ENCODE results near the gene ZNF787.
A peak's percentile ranks its signal among the peaks of the same experiment; 100 is the strongest.

The ZNF787 gene

DNA sequence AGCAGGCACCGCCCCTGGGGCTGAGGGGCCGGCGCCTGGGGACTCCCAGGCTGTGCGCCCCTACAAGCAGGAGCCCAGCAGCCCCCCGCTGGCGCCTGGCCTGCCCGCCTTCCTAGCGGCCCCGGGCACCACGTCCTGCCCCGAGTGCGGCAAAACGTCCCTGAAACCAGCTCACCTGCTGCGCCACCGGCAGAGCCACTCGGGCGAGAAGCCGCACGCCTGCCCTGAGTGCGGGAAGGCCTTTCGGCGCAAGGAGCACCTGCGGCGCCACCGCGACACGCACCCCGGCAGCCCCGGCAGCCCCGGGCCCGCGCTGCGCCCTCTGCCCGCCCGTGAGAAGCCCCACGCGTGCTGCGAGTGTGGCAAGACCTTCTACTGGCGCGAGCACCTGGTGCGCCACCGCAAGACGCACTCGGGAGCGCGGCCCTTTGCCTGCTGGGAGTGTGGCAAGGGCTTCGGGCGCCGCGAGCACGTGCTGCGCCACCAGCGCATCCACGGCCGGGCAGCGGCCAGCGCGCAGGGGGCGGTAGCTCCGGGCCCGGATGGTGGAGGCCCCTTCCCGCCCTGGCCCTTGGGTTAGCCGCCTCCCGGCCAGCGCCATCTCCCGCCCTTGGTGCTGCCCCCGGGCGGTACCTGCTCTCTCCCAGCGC, 38.7 kb upstream of the ZNF787 start:
- POLR2A ChIA-PET: no interaction called here
- TF ChIP-seq TARDBP (IDR thresholded peaks at IDR 0.05): no peak
- no peak for DNase-seq (ENCODE audit: extremely low spot score)
- CTCF ChIA-PET: no interaction called here

DNA sequence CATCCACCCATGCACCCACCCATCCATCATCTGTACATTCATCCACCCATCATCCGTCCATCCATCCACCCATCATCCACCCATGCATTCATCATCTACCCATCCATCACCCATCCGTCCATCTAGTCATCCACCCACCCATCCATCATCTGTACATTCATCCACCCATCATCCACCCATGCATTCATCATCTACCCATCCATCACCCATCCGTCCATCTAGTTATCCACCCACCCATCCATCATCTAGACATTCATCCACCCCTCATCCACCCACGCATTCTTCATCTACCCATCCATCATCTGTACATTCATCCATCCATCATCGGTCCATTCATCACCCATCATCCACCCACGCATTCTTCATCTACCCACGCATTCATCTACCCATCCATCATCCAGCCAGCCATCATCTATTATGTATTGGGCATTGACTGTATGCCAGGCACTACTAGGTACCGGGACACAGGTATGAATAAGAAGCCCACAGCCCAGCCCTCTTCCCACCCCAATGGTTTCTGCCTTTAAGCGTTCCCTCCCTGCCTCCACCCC, 38.0 kb upstream of the ZNF787 start:
- no peak for DNase-seq (ENCODE audit: extremely low spot score)
- ChIA-PET POLR2A (no interaction called here), CTCF (no interaction called here)
- TF ChIP-seq ZNF384 (IDR thresholded peaks at IDR 0.05) (no peak), ELF4 (IDR thresholded peaks at IDR 0.05) (no peak), SP1 (IDR thresholded peaks at IDR 0.05) (no peak), FOXM1 (IDR thresholded peaks at IDR 0.05; ENCODE audit: borderline replicate concordance) (no peak), TARDBP (IDR thresholded peaks at IDR 0.05) (no peak), CTBP1 (IDR thresholded peaks at IDR 0.05; ENCODE audit: borderline replicate concordance) (0 out of 2 replicates have a peak, but pooled peaks have one; percentile 12), FOXK2 (IDR thresholded peaks at IDR 0.05) (no peak), SUZ12 (IDR thresholded peaks at IDR 0.05) (no peak), ARNT (IDR thresholded peaks at IDR 0.05) (no peak), LEF1 (IDR thresholded peaks at IDR 0.05; ENCODE audit: borderline replicate concordance) (no peak), NFRKB (IDR thresholded peaks at IDR 0.05) (no peak), BHLHE40 (IDR thresholded peaks at IDR 0.05; ENCODE audit: borderline replicate concordance) (no peak), L3MBTL2 (conservative IDR thresholded peaks at IDR 0.05) (no peak), FOXA1 (IDR thresholded peaks at IDR 0.05) (no peak), HDGF (IDR thresholded peaks at IDR 0.05; ENCODE audit: borderline replicate concordance) (no peak)
- TF ChIP-seq, protein P1, sequence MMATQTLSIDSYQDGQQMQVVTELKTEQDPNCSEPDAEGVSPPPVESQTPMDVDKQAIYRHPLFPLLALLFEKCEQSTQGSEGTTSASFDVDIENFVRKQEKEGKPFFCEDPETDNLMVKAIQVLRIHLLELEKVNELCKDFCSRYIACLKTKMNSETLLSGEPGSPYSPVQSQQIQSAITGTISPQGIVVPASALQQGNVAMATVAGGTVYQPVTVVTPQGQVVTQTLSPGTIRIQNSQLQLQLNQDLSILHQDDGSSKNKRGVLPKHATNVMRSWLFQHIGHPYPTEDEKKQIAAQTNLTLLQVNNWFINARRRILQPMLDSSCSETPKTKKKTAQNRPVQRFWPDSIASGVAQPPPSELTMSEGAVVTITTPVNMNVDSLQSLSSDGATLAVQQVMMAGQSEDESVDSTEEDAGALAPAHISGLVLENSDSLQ (IDR thresholded peaks at IDR 0.05): peak; percentile 44; the same call in 1 of the 2 replicates

DNA sequence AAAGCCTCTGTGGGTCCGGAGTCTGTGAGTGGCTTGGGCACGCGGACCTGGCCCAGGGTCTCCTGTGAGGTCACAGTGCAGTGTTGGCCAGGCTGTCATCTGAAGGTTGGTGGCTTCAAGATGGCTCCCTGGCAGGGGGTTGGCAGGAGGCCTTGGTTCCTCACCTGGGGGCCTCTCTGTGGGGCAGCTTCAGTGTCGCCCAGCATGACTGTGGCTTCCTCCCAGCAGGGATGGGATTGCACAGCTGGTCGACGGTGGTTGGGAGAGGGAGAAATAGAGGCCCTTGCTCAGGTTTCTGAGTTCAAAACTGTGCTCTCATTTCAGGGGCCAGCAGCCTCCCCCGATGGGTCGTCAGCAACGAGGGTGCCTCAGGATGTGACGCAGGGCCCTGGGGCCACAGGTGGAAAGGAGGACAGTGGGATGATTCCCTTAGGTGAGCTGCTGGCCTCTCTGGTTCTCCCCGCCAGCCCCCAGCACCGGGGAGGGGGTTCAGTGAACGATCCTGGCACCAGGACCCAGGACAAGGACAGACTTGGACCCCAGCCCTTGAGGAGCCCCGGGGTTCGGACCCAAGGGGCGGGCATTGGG, 37.2 kb upstream of the ZNF787 start:
- TF ChIP-seq FOXM1 (IDR thresholded peaks at IDR 0.05; ENCODE audit: borderline replicate concordance): no peak
- no peak for TF ChIP-seq CTBP1 (IDR thresholded peaks at IDR 0.05; ENCODE audit: borderline replicate concordance)
- no peak for TF ChIP-seq L3MBTL2 (conservative IDR thresholded peaks at IDR 0.05)
- no peak for TF ChIP-seq SP1 (IDR thresholded peaks at IDR 0.05)
- TF ChIP-seq ARNT (IDR thresholded peaks at IDR 0.05): no peak
- TF ChIP-seq LEF1 (IDR thresholded peaks at IDR 0.05; ENCODE audit: borderline replicate concordance): no peak
- TF ChIP-seq BHLHE40 (IDR thresholded peaks at IDR 0.05; ENCODE audit: borderline replicate concordance): no peak
- no peak for TF ChIP-seq FOXA1 (IDR thresholded peaks at IDR 0.05)
- no peak for TF ChIP-seq FOXK2 (IDR thresholded peaks at IDR 0.05)
- TF ChIP-seq, protein P1 (IDR thresholded peaks at IDR 0.05): no peak
- no peak for TF ChIP-seq ELF4 (IDR thresholded peaks at IDR 0.05)
- TF ChIP-seq ZNF384 (IDR thresholded peaks at IDR 0.05): no peak
- no peak for TF ChIP-seq TARDBP (IDR thresholded peaks at IDR 0.05)
- TF ChIP-seq NFRKB (IDR thresholded peaks at IDR 0.05): no peak
- no peak for TF ChIP-seq SUZ12 (IDR thresholded peaks at IDR 0.05)
- no peak for TF ChIP-seq HDGF (IDR thresholded peaks at IDR 0.05; ENCODE audit: borderline replicate concordance)
- ChIA-PET CTCF (interaction anchor here (0.7 kb wide), 1 partner anchor 14 kb away, joined by 3 read pairs; no protein-coding TSS in a partner anchor), POLR2A (no interaction called here)
- no peak for DNase-seq (ENCODE audit: extremely low spot score)

DNA sequence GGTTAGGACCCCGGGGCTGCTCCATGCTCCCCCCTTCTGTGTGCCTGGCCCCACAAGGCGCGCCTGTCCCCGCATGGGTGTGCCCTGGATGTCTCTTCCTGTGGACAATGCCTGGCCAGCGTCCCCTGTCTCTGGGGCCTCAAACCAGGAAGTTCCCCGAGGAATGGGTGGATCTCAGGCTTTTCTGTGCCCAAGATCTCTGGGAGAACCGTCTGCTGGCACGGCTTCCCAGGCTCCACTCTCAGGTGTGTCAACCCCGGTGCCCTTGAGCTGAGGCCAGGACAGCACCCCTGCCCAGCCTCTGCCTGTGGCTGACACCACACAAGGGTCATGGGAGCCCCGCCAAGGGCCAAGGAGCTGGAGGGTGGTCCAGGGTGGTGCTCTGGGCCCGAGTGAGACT, 35.7 kb upstream of the ZNF787 start:
- CTCF ChIA-PET: no interaction called here
- POLR2A ChIA-PET: no interaction called here
- DNase-seq (ENCODE audit: extremely low spot score): no peak
- TF ChIP-seq TARDBP (IDR thresholded peaks at IDR 0.05) (no peak), FOXK2 (IDR thresholded peaks at IDR 0.05) (no peak), FOXM1 (IDR thresholded peaks at IDR 0.05; ENCODE audit: borderline replicate concordance) (no peak), L3MBTL2 (conservative IDR thresholded peaks at IDR 0.05) (no peak), FOXA1 (IDR thresholded peaks at IDR 0.05) (no peak), BHLHE40 (IDR thresholded peaks at IDR 0.05; ENCODE audit: borderline replicate concordance) (no peak), ZNF384 (IDR thresholded peaks at IDR 0.05) (no peak), SP1 (IDR thresholded peaks at IDR 0.05) (no peak), NFRKB (IDR thresholded peaks at IDR 0.05) (no peak), LEF1 (IDR thresholded peaks at IDR 0.05; ENCODE audit: borderline replicate concordance) (no peak), ELF4 (IDR thresholded peaks at IDR 0.05) (no peak), CTBP1 (IDR thresholded peaks at IDR 0.05; ENCODE audit: borderline replicate concordance) (no peak), ARNT (IDR thresholded peaks at IDR 0.05) (no peak), SUZ12 (IDR thresholded peaks at IDR 0.05) (no peak), HDGF (IDR thresholded peaks at IDR 0.05; ENCODE audit: borderline replicate concordance) (no peak)
- TF ChIP-seq, protein P1 (IDR thresholded peaks at IDR 0.05): no peak

DNA sequence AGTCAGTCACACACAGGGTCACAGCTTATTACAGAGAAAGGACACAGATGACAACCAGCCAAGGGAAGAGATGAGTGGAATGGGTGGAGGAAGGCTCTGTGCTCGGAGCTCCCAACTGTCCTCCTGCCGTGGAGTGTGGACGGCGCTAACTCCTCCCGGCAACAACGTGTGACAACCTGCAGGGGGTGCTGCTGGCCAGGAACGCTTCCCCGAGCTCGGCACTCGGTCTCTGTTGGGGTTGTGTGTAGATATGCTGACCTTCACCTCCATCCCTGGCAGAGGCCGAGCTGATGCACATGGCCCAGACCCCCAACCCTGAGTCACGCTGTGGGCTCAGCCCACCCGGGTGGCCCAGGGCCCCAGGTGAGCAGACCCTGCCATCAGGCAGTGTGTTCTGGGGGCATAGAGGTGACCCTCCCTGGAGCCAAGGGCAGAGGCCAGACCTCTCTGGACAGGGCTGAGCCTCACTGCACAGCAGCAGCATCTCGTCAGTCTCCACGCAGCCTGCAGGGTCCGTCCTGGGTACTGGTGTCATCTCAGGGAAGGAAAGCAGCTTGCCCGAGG, 34.1 kb upstream of the ZNF787 start:
- DNase-seq (ENCODE audit: extremely low spot score): peak; percentile 49
- CTCF ChIA-PET: interaction anchor here (0.6 to 1.2 kb wide), 2 partner anchors 17 to 522 kb away, joined by 3 read pairs; no protein-coding TSS in a partner anchor
- TF ChIP-seq ELF4 (IDR thresholded peaks at IDR 0.05): no peak
- POLR2A ChIA-PET: interaction anchor here (0.7 to 1.1 kb wide), 2 partner anchors 10 to 34 kb away, joined by 3 to 4 read pairs; partner anchors contain the start of gene ZNF787

DNA sequence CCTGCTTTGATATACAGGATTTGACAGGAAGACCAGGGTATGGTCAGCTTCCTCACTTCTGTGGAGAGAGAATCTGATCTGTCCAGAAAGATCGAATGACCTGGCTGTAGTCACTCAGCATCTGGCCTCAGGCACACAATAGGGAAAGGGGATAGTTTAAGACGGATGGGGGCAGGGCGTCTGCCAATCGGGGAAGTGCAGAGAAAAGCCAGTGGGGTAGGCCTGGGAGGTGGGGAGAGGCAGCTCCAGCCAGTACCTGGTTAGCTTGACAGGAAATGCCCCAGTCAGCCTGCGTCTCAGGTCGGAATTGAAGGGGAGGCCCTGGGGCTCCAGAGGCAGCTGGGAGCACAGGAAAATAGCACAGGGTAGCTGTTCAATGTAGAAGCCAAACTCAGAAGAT, 32.4 kb upstream of the ZNF787 start:
- no peak for TF ChIP-seq FOXA1 (IDR thresholded peaks at IDR 0.05)
- TF ChIP-seq, protein P1 (IDR thresholded peaks at IDR 0.05): no peak
- no peak for TF ChIP-seq SUZ12 (IDR thresholded peaks at IDR 0.05)
- no peak for TF ChIP-seq BHLHE40 (IDR thresholded peaks at IDR 0.05; ENCODE audit: borderline replicate concordance)
- TF ChIP-seq CTBP1 (IDR thresholded peaks at IDR 0.05; ENCODE audit: borderline replicate concordance): no peak
- no peak for TF ChIP-seq TARDBP (IDR thresholded peaks at IDR 0.05)
- no peak for TF ChIP-seq NFRKB (IDR thresholded peaks at IDR 0.05)
- TF ChIP-seq ZNF384 (IDR thresholded peaks at IDR 0.05): no peak
- no peak for TF ChIP-seq ELF4 (IDR thresholded peaks at IDR 0.05)
- TF ChIP-seq HDGF (IDR thresholded peaks at IDR 0.05; ENCODE audit: borderline replicate concordance): no peak
- no peak for TF ChIP-seq SP1 (IDR thresholded peaks at IDR 0.05)
- TF ChIP-seq FOXM1 (IDR thresholded peaks at IDR 0.05; ENCODE audit: borderline replicate concordance): no peak
- no peak for TF ChIP-seq L3MBTL2 (conservative IDR thresholded peaks at IDR 0.05)
- no peak for TF ChIP-seq FOXK2 (IDR thresholded peaks at IDR 0.05)
- TF ChIP-seq LEF1 (IDR thresholded peaks at IDR 0.05; ENCODE audit: borderline replicate concordance): no peak
- POLR2A ChIA-PET: no interaction called here
- CTCF ChIA-PET: no interaction called here
- no peak for DNase-seq (ENCODE audit: extremely low spot score)
